BE2C (cell line): ENCODE results near the gene SLC47A2.

ENCODE experiments used
- DNase-seq: peaks from one replicate; pipeline ENCODE4 v3.0.0-alpha.2; 2020
- H3K27me3 ChIP-seq: fragments of 250-450 bp; sonication (Bioruptor Pico); 2 replicates; pipeline ENCODE4 v1.5.1; 2020; ENCODE audit warnings: mild to moderate bottlenecking
- H3K36me3 ChIP-seq: fragments of 250-450 bp; sonication (Bioruptor Pico); 2 replicates; pipeline ENCODE4 v1.5.1; 2020; ENCODE audit warnings: mild to moderate bottlenecking
- H3K4me1 ChIP-seq: fragments of 250-450 bp; sonication (Bioruptor Pico); 2 replicates; pipeline ENCODE4 v1.5.1; 2020
- H3K4me3 ChIP-seq: 2 replicates; pipeline ENCODE4 v1.5.1; 2011; ENCODE audit warnings: low read depth, low read length
- H3K9me3 ChIP-seq: fragments of 250-450 bp; sonication (Bioruptor Pico); 2 replicates; pipeline ENCODE4 v1.5.1; 2020
- CTCF ChIP-seq: IDR thresholded peaks from 2 replicates; pipeline ENCODE4 v1.5.1; 2012; ENCODE audit warnings: mild to moderate bottlenecking, low read depth, low read length

SLC47A2 gene

GRCh38 chr17:19714542-19715411 is 1.6 kb downstream of the SLC47A2 start:
- DNase-seq: no peak
- Histone ChIP-seq H3K36me3 (no peaks in the 10 kb centered on the region), H3K9me3 (no peaks in the 10 kb centered on the region), H3K4me3 (no peak overlapping the region), H3K27me3 (no peaks in the 10 kb centered on the region), H3K4me1 (no peaks in the 10 kb centered on the region)
- no peak for TF ChIP-seq CTCF

- Histone ChIP-seq H3K27me3 (no peaks in the 10 kb centered on the region), H3K9me3 (no peaks in the 10 kb centered on the region), H3K4me3 (no peak overlapping the region), H3K36me3 (no peaks in the 10 kb centered on the region), H3K4me1 (no peaks in the 10 kb centered on the region)
- no peak for TF ChIP-seq CTCF
- no peak for DNase-seq
Measured at GRCh38 chr17:19713901-19714361, 2.5 kb downstream of the SLC47A2 start.

- Histone ChIP-seq H3K27me3 (no peaks in the 10 kb centered on the region), H3K9me3 (no peaks in the 10 kb centered on the region), H3K36me3 (no peaks in the 10 kb centered on the region), H3K4me3 (no peak overlapping the region), H3K4me1 (no peaks in the 10 kb centered on the region)
- TF ChIP-seq CTCF: no peak
- no peak for DNase-seq
Measured at GRCh38 chr17:19713462-19713861, 2.9 kb downstream of the SLC47A2 start.

GRCh38 chr17:19712436-19713004 is 3.9 kb downstream of the SLC47A2 start:
- Histone ChIP-seq H3K27me3 (no peaks in the 10 kb centered on the region), H3K4me3 (no peak overlapping the region), H3K4me1 (no peaks in the 10 kb centered on the region), H3K9me3 (no peaks in the 10 kb centered on the region), H3K36me3 (no peaks in the 10 kb centered on the region)
- no peak for DNase-seq
- TF ChIP-seq CTCF: no peak

- Histone ChIP-seq H3K9me3 (no peaks in the 10 kb centered on the region), H3K4me3 (no peak overlapping the region), H3K27me3 (no peaks in the 10 kb centered on the region), H3K36me3 (no peaks in the 10 kb centered on the region), H3K4me1 (no peaks in the 10 kb centered on the region)
- no peak for DNase-seq
- no peak for TF ChIP-seq CTCF
Measured at GRCh38 chr17:19709841-19710240, 6.5 kb downstream of the SLC47A2 start.
